GM19397 (cell line): ENCODE results near the gene UGT2B11.
"Not testable (repeated sequence)": the region's sequence is repeated elsewhere in the genome, so short reads cannot be mapped to it uniquely, and the experiment has no call there.

Experiments used
- ATAC-seq: cut with Tn5 transposase; IDR thresholded peaks from one replicate; pipeline ENCODE4 v1.9.1; 2021; ENCODE audit warnings: mild to moderate bottlenecking, moderate library complexity; ENCODE audit not compliant: unreplicated experiment

UGT2B11 gene

DNA sequence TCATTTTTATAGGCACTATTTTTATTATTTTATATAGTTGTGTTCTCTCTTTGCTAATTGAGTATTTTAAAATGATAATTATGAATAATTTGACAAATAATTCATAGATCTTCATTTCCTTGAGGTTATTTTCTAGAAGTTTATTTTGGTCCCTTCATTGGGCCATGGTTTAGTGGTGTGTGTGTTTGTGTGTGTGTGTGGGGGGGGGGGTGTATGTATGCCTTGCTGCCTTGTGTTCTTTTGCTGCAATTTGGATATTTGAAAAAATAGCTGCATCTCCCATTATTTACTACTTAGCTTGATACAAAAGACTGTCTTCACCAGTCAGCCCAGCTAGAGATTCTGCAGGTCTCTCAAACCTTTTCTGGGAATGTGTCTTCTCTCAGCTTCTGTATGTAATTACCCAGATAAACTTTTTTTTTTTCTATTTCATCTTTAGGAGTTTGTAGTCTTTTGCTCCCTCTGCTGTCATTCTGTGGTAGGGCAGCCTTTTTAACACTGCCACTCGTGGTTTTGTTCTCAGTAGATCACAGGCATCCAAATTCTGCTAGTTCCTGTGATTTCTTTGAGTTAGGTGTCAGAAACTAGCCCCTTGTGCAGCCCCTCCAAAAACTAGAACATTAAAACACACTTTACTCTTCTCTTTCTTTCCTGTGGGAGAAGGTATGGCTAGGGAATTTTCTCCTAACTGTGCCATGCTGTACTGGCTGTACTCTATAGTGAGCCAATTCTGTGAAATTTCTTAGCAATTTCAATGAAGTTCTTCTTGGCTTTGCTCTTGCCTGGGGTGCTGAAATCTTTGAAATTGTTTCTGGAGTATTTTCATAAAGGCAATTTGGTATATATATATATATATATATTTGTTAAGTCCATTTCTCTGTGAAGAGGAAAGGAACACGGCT is 44.1 kb downstream of the UGT2B11 start:
- peak; percentile 76 for ATAC-seq

DNA sequence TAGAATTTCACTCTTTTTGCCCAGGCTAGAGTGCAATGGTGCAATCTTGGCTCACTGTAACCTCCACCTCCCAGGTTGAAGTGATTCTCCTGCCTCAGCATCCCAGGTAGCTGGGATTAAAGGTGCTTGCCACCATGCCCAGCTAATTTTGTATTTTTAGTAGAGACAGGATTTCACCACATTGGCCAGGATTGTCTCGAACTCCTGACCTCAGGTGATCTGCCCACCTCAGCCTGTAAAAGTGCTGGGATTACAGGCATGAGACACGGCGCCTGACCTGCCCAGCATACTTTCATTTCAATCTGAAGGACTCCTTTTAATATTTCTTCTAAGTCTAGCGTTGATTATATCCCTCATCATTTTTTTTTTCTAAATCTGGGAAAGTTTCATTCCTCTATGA is 45.4 kb downstream of the UGT2B11 start:
- ATAC-seq, result not testable (repeated sequence)

DNA sequence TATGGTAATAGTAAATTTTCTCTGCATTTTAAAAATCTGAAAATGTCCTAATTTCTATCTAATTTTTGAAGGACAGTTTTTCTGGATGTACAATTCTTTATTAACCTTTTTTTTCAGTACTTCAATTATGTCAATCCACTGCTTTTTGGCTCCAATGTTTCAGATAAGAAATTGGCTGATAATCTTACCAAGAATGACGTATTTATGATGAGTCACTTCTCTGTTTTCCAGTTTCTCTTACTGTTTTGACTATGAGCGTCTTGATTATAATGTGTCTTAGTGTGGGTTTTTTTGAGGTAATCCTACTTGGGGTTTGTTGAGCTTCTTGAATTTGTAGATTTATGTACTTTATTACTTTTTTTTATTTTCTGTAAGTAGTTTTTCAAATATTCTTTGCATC is 47.2 kb downstream of the UGT2B11 start:
- no peak for ATAC-seq

DNA sequence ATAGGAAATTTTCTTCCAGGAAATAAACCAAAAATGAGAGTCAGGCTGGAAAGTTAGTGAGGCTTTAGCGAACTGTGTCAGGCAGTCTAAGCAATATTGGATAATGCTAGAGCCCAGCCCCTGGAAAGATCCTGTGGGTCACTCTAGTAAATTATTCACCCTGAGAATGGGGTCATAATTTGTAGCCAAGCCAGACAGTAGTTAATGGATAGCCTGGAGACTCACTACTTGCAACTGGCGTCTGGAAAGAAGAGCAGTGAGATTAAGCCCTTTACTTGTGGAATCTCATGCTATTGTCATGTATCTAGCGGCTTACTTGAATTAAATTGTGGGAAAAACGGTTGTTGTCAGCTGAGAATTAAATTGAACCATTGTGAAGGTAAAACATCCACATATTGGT is 48.2 kb downstream of the UGT2B11 start:
- ATAC-seq, result not testable (repeated sequence)

DNA sequence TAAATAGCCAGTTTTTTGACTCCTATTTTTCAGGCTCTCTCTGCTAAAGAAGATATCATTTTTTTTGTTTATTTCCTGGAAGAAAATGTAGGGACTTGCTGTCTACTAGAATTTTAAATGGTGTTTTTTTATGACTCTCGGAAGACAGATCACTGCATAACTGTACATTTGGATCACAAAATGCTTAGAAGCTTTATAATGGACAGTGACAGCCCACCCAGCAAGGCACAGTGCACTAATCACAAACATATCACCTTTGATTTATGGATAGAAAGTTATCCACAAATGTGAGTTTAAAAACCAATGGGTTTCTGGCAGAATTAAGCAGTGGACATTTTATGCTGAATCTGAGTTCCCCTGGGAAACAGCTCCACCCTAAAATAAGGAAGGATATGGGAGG is 48.8 kb downstream of the UGT2B11 start:
- not testable (repeated sequence) for ATAC-seq

DNA sequence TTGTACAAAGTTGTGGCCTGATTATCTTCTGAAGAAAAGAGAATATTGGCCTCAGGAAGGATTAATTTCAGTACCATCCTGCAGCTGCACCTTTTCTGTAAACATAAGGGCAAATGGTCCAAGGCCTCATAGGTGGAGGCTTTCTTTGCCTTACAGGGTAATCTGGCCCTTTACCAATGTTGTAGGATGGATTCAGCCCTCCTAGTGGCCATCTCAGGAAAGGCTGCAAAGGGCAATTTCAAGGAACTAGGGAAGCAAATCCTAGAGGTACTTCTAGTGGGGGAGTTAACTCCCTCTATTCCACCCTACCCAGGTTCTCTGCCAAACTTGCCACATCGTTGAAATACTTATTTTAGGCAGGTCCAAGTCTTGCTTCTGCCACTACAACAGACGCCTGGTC is 57.6 kb downstream of the UGT2B11 start:
- ATAC-seq, result no peak

DNA sequence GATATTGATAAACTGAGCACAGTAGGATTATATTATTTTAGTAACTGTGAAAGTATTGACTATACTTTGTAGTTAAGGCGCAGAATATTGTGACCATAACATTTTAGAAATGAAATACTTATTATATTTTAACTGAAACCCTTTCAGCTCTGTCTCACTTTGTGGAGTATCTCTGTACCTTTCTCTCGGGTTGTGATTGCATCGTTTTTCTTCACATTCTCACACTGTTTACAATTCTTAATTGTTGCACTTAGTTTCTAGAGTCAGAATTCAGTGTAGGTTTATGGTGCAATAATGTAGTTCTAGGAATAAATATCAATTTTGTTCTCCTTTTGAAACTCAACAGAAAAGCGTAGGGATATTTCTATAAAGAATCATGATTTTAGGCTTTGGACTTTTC is 60.5 kb downstream of the UGT2B11 start:
- ATAC-seq, result no peak
